Epithelial cell of proximal tubule (primary cell): ENCODE results near the gene ACTR3C. TPM values are rescaled to one million over a fixed set of nuclear protein-coding genes. Genes with fewer than 3 reads are reported as not detected.

ENCODE experiments used
- DNase-seq: peaks from one replicate; pipeline ENCODE4 v3.0.0-alpha.2; 2011; ENCODE audit warnings: low read depth
- H3K4me3 ChIP-seq: 2 replicates; pipeline ENCODE4 v1.5.1; 2011; ENCODE audit warnings: low read depth, mild to moderate bottlenecking, low read length
- total RNA-seq: library from RNA; depleted of rRNA; stranded (reverse); fragments of >200 nt; gene quantifications from 2 replicates; pipeline ENCODE4 v1.2.3, GENCODE V29; 2015
- TF ChIP-seq, protein P1 (sequence below): conservative IDR thresholded peaks from 2 replicates; pipeline ENCODE4 v1.5.1; 2012; ENCODE audit warnings: low read depth, mild to moderate bottlenecking, low read length

ACTR3C gene
- total RNA-seq, 1 donor from 2014 or later, result 22.1 TPM

DNA sequence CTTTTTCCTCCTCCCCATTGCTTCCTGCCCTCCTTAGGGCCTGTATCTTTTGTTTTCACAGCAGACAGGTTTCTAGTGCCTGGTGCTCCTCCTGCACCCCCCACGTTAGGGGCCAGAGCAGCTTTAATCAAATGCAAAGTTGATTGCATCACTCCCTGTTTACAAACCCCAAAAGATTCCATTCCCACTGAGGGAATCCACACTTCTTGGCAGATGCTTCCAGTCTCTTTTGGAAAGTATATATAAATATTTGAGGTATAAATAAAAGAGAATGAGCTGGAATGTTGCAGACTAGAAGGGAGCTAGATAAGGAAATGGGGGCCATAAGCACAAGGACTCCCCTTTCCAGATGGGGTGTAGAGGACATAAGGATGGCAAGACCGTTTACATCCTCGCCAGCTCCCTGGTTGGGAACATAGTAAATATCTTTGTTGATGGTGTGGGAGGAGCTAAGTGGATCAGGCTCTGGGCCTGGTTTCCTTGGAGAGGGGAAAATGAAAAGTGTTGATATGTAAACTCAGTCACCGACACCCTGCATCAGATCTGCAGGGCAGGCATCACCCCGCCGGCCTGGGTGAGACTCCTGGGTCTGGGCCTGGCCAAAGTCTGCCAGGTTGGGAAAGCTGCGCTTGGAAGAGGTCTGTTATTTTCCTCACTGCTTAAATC lies 11.9 kb upstream of the ACTR3C start:
- H3K4me3 ChIP-seq, result no peak overlapping the region
- no peak for DNase-seq
- TF ChIP-seq, protein P1, sequence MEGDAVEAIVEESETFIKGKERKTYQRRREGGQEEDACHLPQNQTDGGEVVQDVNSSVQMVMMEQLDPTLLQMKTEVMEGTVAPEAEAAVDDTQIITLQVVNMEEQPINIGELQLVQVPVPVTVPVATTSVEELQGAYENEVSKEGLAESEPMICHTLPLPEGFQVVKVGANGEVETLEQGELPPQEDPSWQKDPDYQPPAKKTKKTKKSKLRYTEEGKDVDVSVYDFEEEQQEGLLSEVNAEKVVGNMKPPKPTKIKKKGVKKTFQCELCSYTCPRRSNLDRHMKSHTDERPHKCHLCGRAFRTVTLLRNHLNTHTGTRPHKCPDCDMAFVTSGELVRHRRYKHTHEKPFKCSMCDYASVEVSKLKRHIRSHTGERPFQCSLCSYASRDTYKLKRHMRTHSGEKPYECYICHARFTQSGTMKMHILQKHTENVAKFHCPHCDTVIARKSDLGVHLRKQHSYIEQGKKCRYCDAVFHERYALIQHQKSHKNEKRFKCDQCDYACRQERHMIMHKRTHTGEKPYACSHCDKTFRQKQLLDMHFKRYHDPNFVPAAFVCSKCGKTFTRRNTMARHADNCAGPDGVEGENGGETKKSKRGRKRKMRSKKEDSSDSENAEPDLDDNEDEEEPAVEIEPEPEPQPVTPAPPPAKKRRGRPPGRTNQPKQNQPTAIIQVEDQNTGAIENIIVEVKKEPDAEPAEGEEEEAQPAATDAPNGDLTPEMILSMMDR, result no peak

DNA sequence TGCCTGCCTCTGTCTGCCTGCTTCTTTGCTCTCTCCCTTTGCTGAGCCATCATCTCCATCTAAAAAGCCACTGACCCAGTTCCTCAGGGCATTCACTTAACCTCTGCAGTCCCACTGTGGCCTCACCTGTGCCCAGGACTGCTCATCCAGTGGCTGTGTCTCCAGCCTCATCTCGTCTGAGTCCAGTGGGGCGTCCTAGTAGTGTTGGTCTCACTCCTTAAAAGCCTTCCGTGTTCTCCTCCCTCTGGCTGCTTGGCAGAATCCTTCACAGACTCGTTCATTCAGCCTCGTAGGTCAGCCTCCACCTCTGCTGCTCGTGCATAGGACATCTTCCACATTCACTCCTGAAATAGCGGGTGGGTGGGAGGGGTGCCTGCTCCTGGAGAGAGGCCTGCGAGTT lies 10.8 kb upstream of the ACTR3C start:
- no peak for DNase-seq
- no peak overlapping the region for H3K4me3 ChIP-seq
- TF ChIP-seq, protein P1, result no peak

DNA sequence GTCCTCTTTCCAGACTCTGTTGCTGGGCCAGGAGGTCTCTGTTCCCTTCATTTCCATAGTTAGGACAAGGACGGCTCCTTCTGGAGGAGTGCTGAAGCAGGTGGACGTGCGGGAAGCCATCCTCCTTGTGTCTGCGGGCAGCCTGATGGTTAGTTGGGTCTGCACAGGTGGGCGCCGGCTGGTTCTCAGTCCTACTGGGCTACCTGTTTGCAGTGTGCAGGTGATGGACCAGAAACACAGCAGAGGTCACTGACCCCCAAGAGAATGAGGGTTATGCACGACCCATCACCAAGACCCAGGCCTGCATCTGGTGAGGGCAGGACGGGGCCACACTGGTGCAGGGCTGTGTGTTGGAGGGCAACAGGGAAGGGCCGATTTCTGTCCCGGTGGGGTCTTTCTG lies 10.3 kb upstream of the ACTR3C start:
- TF ChIP-seq, protein P1, result no peak
- H3K4me3 ChIP-seq, result no peak overlapping the region
- no peak for DNase-seq

DNA sequence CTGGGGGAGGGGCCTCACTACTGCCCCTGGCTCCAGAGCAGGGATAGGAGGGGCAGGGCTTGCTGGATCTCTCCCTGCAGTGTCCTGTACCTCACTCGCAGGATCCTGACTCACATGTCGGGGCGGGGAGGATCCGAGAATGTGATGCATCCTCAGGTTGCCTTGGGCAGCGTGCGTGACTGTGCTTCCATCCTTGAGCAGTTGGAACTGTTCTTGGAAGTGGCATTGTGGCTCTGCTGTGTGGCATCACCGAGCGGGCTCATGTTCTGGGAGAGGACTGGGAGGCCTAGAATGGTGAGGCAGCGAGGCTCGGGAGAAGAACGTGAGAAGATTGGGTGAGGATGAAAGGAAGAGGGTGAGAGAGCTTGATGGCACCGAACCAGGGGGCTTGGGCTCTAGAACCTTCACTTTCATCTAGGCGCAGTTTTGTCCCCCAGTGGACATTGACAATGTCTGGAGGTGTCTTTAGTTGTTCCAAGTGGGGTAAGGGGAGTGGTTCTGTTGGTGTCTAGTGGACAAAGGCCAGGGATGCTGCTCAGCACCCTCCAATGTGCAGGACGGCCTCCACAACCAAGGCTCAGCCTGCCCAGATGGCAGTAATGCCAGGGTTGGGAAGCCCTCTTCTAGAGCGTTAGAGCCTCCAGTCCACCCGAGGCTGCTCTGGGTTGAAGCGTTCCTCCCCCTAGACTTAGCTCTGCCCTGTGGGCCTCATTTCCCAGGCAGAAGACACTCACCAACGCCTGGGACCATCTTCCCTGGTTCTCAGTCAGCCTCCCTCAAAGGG lies 9.7 kb upstream of the ACTR3C start:
- TF ChIP-seq, protein P1, result no peak
- DNase-seq, result no peak

DNA sequence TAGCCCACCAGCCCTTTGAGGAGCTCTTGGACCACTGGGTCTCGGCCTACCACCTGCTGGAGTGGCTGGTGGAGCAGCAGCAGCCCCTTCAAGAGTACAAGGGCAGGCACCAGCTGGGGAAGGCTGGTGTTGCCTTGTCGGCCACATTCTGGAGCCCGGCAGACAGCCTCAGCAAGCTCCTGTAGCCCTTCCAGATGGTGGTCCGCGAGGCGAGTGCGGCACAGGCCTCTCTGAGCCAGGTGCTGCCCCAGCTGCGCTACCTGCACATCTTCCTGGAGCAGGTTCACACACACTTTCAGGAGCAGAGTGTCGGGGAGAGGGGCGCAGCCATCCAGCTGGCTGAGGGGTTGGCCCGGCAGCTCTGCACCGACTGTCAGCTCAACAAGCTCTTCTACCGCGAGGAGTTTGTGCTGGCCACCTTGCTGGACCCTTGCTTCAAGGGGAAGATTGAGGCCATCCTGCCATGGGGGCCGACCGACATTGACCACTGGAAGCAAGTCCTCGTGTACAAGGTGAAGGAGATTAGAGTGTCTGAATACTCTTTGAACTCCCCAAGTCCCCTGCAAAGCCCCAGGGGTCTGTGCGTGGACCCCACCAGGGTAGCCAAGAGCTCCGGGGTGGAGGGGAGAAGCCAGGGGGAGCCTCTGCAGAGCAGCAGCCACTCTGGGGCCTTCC lies 7.0 kb upstream of the ACTR3C start:
- no peak overlapping the region for H3K4me3 ChIP-seq
- DNase-seq, result no peak
- TF ChIP-seq, protein P1, result no peak

More for the DNA sequence above, 9.7 kb upstream of the ACTR3C start:
- no peak overlapping the region for H3K4me3 ChIP-seq

DNA sequence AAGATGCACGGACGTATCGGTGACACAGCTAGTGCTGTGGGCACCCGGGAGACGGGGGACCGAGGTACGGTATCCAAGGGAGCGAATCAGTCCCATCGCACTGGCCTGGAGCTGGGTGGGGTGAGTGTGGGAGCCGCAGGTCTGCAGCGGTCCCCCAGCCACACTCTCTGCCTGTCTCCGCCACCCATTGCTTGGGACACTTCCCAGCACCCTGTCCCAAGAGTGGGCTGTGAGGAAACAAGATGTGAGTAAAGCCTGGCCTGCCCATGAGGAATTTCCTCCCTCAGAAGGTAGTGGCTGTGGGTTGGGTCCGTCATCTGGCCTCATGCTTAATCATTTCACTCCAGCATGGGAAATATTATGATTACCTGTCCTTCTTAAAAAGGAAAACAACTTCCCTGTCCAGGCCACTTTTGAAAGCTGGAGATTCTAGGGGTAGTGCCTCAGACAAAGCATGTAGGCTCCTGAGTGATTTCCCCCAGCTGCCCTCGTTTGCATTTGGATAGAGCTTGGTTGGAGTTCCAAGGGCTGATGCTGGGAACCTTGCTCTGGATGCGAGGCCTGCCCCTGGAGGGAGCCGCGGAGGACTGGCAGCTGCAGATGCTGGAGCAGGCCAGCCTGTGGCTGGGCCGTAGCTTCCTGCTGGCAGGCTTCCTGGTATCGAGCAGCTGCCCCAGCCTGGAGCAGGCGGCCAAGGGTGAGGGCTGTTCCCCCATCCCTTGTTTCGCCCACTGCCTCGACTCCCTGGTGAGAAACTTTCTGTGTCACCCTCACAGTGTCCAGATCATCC lies 6.2 kb upstream of the ACTR3C start:
- TF ChIP-seq, protein P1, result no peak
- H3K4me3 ChIP-seq, result no peak overlapping the region
- no peak for DNase-seq
